SW 1271 (cell line): ENCODE measurements around the gene HOXB3.
A peak's percentile ranks its signal among the peaks of the same experiment; 100 is the strongest.

Source experiments
- DNase-seq, 2 experiments: peaks; one replicate each; lab custom pipeline; 2025; lab: John Stamatoyannopoulos, UW

HOXB3 gene

GRCh38 chr17:48500435-48501426 lies 89.3 kb downstream of the HOXB3 start:
- no peak for DNase-seq

DNA sequence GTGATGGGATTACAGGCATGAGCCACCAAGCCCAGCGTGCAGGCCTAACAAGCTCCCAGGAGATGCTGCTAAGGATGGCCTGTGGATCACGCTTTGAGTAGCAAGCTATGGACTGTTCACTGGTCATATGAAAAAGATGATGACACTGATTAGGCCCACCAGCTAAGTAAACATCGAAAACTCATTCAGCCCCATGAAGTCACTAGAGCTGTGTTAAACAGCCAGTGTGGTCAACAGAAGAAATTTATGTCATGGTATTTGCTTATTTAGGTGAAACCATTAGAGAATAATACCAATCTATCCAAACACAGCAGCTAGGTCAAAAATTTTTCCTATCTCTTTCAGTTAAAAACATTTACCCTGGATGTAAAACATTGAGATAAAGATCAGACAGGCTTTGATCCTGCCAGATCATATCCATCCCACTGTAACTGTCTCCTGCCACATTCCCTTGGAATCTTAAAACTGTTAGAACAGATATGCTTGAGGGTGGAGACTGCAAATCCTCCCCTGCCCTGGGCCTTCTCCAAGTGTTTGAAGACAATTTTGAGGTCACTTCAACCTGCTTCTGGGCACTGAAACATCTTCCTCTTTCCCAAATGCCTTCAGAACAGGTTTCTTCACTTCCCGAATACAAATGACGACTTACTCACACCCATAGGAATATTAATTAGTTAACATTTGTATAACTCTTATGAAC lies 90.2 kb downstream of the HOXB3 start:
- DNase-seq = no peak

GRCh38 chr17:48499248-48499647 lies 90.8 kb downstream of the HOXB3 start:
- DNase-seq = peak in 1 of 2 experiments; percentile 17
